Measurements from ENCODE around the gene SPOCK3.
"Not testable (repeated sequence)": the region's sequence is repeated elsewhere in the genome, so short reads cannot be mapped to it uniquely, and the experiment has no call there.

SPOCK3 gene

DNA sequence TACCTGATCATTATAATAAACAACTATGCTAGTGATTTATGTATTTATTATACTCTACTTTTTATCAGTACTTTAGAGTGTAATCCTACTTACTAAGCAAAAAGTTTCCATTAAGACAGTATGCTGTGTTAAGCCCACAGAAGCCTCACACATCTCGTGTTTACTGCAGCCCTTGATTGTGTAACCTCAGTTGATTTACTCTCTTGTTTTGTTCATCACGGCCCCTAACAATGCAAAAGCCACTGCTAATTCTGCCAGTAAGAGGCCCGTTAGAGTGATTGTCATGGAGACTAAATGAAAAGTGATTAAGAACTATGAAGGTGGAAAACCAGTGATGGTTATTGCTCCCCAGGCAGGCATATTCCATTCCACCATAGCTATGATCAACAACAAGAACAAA is 436.2 kb downstream of the SPOCK3 start:
- no peak for DNase-seq

DNA sequence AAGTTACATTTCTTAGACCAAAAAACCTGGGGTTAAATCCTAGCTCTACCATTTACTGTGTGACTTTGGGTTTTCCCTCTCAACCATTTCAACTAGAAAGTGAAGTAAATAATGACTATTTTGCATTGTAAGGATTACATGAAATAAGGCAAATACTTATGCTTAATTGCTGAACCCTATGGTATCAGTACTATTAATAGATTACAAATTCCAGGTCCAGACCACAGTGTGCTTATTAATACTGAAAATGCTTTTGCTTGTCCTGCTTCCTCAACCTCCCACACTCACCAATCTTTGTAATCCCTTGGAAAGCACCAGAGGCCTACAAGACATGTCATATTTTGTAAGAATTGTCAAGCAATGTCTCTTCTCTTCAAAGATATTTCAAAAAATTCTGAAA is 456.5 kb downstream of the SPOCK3 start:
- no peak for DNase-seq

DNA sequence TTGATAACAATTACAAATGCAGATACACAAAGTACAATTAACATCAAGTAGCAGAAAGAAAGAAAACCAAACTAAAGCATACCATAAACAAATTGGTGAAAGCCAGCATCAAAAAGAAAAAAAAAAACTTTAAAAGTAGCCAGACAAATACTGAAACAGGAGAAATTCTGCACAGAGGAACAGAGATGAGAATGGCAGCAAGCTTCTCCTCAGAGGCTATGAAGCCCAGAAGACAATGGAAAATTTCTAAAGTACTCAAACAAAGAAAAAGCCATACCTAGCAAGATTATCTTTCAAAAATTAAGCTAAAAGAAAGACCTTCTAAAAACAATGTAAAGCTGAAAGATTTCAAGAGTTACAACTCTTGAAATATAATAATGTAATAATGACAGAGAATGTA is 471.3 kb downstream of the SPOCK3 start:
- no peak for DNase-seq

DNA sequence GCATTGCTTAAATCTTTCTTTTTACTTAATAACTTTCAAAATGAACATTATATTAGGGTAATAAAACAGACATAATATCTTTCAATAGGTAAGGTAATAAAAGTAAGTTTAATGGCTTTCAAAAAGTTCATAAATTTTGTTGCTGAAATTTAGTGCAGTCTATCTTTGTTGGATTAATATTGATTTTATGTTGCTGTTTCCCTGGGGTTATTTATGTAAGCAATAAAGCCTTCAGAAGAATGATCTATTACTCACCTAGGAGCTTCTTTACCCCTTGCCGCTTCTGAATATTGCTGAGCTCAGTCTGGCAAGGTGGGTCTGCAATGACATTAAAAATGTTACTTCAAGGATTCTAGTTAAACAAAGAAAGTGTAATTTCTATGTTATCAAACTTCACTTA is 492.6 kb downstream of the SPOCK3 start:
- no peak for DNase-seq

DNA sequence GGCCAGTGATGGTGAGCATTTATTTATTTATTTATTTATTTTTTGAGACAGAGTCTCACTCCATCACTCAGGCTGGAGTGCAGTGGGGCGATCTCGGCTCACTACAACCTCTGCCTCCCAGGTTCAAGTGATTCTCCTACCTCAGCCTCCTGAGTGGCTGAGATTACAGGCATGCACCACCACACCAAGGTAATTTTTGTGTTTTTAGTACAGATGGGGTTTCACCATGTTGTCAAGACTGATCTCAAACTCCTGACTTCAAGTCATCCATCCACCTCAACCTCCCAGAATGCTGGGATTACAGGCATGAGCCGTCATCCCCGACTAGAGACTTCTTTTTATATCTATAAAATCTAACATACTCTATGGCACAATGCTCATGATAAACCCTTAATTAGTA is 495.1 kb downstream of the SPOCK3 start:
- DNase-seq = not testable (repeated sequence)

DNA sequence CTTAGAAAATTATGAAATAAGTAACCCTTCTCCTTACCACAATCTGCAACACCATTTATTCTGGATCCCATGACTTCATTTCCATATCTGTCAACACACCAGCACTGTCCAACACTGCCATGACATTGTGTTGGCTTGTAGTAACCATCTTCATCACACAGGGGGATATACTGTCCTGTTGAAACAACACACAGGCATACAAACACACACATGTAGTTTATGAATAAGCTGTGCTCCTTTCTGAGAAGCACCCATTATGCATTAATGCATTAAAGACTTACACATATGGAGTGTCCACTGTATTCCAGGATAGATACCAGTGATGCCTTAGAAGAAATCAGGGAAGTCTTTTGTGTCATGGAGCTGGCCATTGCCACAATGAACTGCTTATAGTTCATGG is 496.9 kb downstream of the SPOCK3 start:
- no peak for DNase-seq

DNA sequence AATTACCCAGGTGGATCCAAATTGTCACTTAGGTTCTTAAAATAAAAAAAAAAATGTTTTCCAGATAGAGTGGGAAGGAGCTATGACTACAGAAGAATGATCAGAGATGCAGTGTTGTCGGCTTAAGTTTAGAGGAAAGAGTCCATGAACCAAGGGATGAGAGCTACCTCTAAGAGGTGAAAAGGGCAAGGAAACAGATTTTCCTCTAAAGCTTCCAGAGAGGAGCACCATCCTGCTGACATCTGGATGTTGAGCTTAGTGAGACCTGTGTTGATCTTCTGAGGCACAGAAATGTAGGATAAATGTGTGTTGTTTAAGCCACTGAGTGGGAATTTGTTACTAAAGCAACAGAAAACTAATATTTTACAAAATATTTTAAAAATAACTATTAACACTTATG is 498.7 kb downstream of the SPOCK3 start:
- no peak for DNase-seq

DNA sequence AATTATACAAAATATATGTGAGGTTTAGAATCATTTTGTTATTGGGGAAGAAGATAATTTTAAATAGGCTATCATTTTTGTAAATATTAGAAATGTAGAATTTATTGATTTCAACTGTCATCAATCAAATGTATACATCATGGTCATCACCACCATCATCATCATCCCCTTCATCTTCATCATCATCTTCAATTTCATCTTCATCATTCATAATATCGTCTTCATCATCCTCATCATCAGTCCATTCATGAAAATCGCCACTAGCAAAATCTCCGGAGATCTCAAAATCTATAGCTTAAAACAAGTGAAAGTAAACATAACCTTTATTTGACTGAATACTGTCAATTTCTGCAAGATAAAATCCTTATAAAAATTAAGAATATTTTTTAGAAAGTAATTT is 499.5 kb downstream of the SPOCK3 start:
- DNase-seq = no peak

DNA sequence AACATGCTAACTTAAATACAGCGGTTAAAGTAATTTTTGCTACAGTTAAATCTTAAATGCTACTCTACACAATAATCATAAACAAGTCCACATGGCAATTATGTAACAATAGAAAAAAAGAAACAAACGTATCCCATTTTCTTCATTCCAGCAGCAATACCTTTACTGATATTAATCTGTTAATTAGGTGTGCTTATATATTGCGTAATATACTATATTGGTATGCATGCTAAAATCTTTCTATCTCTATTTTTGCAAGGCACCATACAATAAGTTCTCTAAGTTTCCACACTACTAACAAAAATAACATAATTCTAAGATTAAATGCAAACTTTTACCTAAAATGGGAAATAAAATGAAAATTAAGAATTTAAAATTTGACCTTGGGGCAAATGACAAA is 500.6 kb downstream of the SPOCK3 start:
- no peak for DNase-seq

DNA sequence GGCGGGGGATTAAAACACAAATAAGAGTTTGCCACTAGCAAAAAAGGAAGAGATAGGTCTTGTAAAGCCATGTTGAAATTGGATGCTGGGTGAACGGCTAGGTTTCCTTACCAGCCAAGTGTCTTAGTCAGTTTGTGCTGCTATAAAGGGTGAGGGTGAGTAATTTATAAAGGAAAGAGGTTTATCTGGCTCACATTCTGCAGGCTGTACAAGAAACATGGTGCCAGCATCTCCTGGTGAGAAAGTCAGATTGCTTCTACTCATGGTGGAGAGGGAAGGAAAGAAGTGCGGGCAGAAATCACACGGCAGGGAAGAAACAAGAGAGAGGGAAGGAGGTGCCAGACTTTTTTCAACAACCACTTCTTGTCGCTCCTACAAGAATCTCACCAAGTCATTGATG is 507.5 kb downstream of the SPOCK3 start:
- DNase-seq = no peak

DNA sequence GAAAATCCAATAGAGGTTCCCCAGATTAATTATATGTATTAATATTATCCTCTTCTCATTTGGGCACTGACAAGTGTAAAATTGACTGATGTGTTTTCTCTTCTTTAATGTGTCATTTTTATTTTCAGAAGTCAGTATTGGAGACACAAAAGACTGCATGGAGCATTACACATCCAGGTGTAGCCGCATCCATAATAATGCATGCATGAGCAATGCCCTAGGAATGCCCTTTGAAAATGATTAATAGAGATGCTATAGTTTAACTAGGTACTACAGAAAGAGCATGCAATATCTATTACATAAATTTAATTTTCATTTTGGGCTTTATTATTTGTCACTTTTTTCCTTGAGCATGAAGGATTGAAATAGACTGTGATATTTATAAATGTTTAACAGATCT is 509.9 kb downstream of the SPOCK3 start:
- no peak for DNase-seq

DNA sequence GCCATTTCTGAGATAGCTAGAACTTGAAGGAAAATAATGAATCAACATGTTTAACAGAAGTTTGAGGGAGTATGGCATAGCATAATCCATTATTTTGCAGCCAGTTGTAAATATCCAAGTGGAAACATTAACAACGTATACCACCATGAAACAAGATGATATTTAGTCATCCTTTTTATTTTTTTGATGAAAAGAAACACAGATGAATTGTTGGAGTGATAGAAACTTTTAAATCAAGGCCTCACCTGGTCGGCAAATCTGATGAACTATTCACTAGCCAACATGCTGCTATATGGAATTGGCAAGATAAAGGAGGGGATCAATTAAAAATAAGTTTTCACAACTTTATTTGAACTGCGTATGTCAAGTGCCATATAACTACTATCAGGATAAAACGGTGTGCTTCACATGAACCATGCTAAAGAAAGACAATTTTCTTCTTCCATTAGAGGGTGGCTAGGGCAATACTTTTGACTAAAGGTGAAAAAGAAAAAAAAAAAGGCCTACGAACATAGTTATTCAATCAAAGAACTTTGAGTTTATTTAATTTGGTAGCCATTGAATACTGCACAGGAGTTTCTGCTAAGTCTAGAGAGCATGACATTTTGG is 510.7 kb downstream of the SPOCK3 start:
- DNase-seq = no peak

DNA sequence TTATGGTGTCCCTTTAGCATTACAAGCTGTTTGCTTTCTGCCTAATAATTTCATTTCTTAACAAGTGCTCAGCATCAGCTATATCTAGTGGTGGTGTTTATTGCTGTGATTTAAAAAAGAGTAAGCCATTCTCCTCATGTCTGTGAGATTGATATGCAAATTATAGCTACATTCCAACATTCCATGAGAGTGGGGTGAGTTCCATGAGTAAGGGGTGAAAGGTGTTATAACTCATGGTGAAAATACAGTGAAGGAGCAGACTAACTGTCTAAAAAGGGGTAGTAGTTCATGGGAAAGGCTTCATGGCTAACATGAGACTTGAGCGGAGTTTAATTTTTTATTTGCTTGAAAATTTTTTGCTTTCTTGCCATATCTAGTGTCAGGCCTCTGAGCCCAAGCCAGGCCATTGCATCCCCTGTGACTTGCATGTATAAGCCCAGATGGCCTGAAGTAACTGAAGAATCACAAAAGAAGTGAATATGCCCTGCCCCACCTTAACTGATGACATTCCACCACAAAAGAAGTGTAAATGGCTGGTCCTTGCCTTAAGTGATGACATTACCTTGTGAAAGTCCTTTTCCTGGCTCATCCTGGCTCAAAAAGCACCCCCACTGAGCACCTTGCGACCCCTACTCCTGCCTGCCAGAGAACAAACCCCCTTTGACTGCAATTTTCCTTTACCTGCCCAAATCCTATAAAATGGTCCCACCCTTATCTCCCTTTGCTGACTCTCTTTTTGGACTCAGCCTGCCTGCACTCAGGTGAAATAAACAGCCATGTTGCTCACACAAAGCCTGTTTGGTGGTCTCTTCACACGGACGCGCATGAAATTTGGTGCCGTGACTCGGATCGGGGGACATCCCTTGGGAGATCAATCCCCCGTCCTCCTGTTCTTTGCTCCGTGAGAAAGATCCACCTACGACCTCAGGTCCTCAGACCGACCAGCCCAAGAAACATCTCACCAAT is 518.3 kb downstream of the SPOCK3 start:
- not testable (repeated sequence) for DNase-seq

DNA sequence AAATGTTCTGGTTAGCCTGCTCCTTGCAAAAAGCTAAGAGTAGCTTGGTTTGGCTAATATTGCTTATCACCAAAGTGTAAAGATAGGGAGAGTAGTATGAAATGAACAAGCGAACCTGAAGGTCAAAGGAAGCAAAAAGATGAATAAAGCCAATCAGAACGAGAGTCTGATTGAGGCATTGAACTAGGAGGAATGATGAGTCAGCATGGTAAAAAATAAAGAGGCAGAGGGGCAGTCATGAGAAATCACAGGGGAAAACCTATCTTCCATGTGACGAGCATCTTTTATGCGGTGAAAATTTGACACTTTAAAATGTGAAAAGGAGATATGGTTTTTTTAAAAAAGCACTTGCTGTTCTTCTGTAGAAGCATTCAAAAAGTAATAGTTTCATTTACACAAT is 533.7 kb downstream of the SPOCK3 start:
- no peak for DNase-seq

DNA sequence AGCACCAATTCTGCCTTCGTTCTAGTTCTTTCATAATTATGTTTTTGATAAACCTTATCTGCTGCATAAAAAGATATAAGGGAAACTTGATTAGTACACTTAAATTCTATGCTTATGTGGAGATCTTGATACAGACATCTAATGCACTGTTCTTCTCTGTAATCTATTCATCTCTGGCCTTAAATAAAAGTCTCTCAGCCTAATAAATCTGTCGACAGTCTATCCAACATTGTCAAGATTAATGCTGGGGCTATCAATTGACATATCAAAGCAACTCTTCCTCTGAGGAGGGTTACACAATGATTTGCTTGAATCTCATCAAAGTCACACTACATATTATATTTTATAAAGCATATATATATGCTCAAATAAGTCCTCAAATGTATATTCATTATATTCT is 545.5 kb downstream of the SPOCK3 start:
- no peak for DNase-seq

DNA sequence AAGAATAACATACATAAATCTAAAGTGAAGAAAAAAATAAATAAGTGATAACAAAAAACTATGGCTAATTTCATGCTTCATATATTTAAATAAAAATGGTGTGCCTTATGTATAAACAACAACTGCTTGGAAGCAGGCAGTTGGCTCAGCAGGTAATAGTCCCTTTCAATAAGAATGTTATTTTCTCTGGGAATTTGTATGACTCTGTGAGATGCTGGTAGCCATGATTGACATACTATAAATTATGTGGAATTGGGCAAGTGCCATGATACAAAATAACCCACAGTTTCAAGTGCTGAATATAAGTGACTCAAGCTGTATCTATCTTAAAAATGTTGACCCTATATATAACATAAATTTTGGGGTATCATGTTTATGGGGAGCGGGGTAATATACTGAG is 546.5 kb downstream of the SPOCK3 start:
- no peak for DNase-seq
